Stimulated activated naive CD8-positive, alpha-beta T cell treated with anti-CD3 and anti-CD28 coated beads, Interleukin-15, Interleukin-2, amounts not matched to agents 100 U/mL and 50 U/mL, for 24 hours (primary cell): ENCODE results near the gene SYT8.

Experiments used
- ATAC-seq: fragments of 150-1000 bp; cut with Tn5 transposase; one replicate; pipeline ENCODE4 v1.10.0; 2021
- DNase-seq: peaks from one replicate; pipeline ENCODE4 v3.0.0; 2021

The SYT8 gene

DNA sequence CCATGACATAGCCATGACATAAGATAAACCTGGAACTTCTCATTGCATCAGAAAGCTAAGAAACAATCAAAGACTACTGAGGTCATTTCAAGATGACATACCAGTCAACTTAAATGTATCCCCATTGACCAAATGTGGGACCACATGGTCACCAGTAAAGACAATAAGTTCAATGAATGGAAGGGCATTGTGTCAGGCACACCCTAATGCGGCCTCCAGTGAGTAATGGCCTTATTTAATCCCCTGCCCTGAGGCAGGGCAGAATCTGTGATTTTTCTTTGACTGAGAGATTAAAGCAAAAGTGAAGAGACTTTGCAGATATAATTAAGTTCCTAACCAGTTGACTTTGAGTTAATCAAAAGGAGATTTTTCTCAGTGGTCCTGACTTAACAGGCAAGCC lies 17.3 kb upstream of the SYT8 start:
- DNase-seq (no peak), ATAC-seq (no peak)

GRCh38 chr11:1819074-1819473 lies 15.7 kb upstream of the SYT8 start:
- no peak for ATAC-seq
- no peak for DNase-seq

DNA sequence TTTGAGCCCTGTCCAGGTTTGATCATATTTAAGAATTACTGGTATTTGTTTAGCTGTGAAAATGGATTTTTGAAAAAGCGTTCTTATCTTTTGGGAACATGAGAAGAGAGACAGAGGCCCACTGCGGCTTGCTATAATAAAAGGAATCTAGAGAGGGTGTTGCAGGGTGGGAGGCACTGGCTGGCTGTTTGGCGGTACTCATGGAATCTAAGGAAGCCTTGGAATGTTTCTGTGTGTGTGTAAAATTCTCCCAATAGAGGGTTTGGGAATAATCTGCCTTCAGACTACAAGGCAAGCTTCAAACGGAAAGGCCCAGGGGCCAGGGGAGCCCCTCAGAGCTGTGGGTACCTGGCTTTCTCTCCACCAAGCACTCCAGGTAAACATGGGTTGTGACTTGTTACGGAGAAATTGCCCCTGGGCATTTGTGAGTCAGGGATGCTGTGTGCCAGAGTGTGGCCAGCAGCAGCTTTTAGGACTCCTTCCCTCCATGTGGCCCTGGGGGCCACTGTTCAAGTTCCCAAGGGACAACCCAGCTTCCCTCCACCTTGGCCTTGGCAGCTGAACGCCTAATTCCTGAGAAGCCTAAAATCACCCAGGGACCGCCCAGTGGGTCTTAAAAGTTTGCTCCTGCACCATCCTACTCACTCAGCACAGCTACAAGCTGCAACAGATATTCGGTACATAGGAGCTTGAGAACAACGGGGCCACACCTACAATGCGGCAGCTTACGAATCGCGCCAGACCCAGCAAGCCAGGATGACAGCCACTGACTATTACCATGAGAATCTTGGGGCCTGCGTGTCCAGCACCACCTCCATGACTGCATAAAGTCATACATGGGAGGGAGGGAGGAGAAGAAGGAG lies 14.1 kb upstream of the SYT8 start:
- no peak for DNase-seq
- no peak for ATAC-seq

DNA sequence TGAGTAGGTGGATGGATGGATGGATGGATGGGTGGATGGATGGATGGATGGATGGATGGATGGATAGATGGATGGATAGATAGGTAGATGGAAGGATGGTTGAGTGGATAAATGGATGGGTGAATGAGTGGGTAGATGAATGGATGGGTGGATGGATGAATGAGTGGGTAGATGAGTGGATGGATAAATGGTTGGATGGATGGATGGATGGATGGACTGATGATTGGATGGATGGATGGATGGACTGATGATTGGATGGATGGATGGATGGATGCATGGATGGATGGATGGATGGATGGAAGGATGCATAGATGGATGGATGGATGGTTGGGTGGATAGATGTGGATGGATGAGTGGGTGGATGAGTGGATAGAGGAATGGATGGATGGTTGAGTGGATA lies 13.2 kb upstream of the SYT8 start:
- ATAC-seq (no peak), DNase-seq (no peak)

- DNase-seq (no peak), ATAC-seq (no peak)
Observed at GRCh38 chr11:1822648-1823375, 12.0 kb upstream of the SYT8 start.

DNA sequence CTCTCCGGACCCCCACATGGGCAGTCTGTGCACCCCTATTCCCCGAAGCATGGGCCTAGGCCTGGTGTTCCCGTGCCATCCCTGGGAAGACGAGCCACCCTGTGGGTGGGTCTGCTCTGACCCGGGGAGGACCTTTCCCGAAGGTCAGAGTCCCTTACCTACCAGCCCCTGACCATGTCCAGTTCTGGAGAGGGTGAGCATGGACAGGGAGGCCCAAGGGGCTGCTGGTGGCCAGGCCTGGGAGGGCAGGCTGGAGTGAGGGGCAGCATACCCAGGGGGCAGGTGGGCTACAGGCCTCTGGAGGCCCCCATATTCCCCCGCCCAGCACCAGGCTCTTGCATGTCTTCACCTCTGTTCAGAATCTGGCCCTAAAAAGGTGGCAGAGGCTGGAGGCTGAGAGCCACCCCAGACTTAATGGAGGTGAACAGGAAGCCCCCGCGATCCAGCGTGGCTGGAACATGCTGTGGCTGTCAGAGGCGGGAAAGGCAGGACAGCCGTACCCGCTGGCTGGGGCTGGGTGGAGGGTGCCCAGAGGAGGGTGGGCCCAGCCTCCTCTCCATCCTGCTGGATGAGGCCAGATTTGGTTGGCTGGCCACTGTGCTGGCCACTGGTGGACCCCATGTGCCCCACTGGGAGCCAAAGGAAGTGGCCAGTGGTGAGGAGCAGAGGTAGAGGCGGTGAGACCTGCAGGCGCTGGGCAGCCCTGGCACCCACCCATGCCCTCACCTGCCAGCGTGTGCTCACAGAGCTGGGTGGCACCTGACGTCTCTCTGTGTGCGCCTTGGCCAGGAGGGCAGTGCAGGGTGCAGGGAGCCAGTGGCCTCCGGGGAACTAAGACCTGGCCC lies 11.2 kb upstream of the SYT8 start:
- no peak for ATAC-seq
- DNase-seq: no peak

GRCh38 chr11:1824221-1825038 lies 10.4 kb upstream of the SYT8 start:
- DNase-seq (no peak), ATAC-seq (no peak)

DNA sequence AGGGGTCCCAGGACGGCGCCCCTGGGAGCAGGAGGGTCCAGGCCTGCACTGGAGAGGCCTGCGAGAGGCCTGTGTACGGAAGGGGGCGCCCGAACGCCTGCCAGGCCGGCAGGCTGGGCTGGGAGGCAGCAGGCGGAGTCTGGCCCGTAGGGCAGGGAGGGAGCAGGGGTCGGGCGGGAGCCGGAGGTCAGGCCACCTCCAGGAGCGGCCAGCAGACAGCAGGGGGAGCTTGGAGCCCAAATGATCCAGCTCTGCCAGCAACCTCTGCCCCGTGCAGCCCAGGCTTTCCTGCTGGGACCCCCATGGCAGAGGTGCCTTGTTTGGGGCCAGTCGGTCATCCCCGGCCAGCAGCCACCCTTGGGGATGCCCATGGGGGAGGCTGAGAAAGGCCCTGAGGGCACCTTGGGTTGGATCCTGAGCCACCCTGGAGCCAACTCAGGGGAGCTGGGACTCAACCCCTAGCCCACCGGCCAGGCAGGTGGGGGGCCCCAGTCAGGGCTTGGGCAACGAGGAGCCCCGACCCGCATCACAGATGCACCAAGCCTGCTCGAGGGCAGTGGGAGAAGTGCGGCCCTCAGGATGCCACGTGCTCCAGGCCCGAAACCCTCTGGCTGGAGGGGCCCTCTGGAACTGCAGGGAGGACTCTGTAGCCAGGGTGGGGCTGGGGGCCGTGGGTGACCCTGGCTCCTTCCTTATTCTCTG lies 9.6 kb upstream of the SYT8 start:
- DNase-seq (peak; percentile 55), ATAC-seq (peak; percentile 37)

GRCh38 chr11:1825785-1826451 lies 8.9 kb upstream of the SYT8 start:
- ATAC-seq (no peak), DNase-seq (no peak)

GRCh38 chr11:1826552-1827094 lies 8.2 kb upstream of the SYT8 start:
- no peak for ATAC-seq
- no peak for DNase-seq

- ATAC-seq: no peak
Observed at GRCh38 chr11:1827095-1827813, 7.5 kb upstream of the SYT8 start.

DNA sequence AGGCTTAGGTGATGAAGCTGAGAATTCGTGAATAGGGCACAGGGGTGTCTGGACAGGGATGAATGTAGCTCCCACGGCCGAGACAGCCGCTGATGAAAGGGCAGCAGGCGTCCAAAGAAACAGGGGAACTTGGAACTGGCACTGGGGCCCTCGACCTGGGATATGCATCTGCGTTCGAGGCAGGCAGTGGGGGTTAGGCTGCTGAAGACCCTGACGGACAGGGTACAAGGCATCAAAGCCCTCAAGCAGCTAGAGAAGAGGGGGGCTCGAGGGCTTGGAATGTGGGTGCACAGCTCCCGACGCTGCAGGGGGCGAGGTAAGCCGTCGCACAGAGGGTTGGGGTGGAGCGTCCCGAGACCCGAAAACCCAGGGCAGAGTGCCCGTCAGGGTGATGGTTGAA lies 6.9 kb upstream of the SYT8 start:
- DNase-seq (no peak), ATAC-seq (no peak)

More at GRCh38 chr11:1827095-1827813, 7.5 kb upstream of the SYT8 start:
- DNase-seq: no peak

GRCh38 chr11:1828542-1828941 lies 6.2 kb upstream of the SYT8 start:
- peak; percentile 4 for DNase-seq
- ATAC-seq: no peak

DNA sequence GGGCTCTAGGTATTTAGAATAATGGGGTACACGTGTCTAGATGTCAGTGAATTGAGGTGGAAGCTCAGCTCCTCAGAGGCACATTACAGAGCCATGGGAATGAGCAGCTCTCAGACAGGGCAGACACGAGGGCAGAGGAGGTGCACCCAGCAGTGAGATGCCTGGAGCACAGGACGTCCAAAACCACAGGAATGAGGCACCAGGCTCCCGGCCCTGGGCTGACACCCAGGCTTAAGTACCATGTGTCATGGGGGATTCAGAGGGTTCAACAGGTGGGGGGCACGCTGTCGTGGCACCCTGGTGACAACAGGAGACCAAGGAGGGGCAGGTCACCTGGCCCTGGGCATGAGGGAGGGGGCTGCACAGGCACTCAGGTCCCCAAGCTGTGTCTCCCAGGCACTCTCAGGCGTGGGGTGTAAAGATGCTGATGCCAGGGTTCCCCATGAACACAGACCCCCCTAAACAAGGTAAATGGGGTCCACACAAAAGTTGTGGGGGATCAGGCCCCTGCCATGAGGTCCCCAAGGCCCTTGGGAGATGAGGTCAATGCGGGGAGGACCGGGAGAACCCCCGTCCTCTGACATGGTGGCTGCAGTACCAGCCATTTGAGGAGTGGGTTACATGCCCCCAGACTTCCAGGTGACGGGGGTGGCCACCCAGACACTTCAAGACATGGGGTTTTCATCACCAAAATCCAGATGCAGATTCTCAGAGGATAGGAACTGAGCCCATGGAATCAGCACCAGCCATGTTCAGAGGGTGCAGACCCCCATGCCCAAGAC lies 5.6 kb upstream of the SYT8 start:
- ATAC-seq (no peak), DNase-seq (peak; percentile 3)

DNA sequence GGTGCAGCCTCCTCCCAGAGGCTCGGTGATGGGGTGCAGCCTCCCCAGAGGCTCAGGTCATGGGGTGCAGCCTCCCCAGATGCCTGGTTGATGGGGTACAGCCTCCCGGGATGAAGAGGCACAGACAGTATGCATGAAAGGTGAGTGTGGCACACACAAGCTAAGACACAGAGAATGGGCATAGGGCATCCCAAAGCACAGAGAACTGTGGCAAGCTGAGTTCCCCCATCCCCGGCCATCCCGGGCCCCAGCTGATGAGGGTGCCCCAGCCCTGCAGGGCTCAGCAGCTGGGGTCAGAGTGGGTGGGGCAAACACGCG lies 4.8 kb upstream of the SYT8 start:
- ATAC-seq: no peak
- DNase-seq: peak; percentile 8

GRCh38 chr11:1830322-1831223 lies 4.2 kb upstream of the SYT8 start:
- ATAC-seq (no peak), DNase-seq (no peak)

DNA sequence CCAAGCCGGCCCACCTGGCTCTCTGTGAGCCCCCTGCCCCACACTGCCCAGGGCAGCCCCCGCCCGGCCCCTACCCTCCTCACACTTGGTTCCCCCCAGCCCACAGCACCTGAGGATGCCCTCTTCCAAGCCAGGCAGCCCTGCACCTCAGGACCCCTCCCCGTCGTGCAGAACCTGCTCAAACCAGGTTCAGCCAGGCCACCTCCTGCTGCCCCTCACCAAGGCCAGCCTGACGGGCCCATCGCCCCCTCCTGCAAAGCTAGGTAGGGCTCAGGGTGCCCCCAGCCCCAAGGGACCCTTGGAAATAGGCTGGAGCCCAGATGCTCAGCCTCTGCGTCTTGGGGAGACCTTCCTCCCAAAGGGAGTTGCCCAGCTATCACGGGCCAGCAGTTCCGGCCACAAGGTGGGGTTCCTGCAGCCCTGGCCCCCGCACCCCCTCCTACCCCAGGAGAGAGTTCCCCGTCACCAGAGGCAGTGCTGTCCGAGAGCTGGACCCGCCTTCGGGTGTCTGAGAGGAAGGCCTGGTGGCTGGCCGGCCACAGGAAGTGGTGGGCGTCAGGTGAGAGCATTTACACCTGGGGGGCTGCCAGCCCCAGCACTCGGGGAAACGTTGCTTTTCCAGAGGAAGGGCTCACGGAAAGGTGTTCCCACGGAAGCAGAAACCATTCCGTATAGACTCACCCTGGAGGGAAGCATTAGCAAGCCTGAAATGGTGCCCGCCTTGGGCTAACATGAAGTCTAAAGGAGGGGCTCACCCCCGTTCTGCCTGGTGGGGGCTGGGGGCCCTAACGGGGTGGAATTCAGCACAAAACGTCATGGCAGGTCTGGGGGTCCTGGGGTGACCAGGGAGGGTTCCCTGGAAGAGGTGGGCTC lies 3.2 kb upstream of the SYT8 start:
- ATAC-seq: no peak
- DNase-seq: no peak
